WI38 (cell line): Measurements from ENCODE around the gene PACS2.

Experiments
- H3K4me3 ChIP-seq: 2 replicates; pipeline ENCODE4 v1.5.1; 2011; ENCODE audit warnings: low read depth, mild to moderate bottlenecking, control low read depth, low read length
- CTCF ChIP-seq: IDR thresholded peaks from 2 replicates; pipeline ENCODE4 v1.5.1; 2012; ENCODE audit warnings: low read depth, mild to moderate bottlenecking, control low read depth, low read length

Gene PACS2

DNA sequence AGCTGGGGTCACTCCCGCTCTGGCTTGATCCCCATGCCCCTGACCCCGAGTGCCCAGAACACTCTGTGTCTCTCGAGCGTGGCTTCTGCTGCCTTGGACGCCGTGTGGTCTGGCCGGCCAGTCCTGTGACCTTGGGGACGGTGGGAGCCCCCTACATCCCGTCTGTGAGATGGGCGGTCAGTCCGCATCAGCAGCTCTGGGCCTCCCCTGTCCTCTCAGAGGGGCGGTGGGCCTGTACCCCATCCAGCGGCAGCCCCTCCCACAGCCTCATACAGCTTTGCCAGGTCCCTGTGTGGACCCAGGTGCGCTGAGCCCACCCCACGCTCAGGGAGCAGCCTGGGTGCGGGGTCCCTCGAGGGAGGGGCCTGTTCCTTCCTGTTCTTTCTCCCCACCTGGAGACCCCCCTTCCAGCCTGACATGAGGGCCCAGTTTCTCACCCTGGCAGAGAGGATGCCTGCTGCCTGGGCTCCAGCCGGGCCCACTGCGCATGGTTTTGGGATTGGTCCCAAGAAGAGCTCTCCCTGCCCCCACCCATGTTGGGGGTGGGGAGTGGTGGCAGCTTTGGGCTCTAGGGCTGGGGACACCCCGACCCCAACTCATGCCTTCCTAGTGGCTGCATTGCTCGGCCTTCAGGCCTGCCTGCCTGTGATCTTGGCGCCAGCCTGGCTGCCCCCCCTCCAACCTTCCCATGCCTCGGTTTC lies 106.6 kb downstream of the PACS2 start:
- H3K4me3 ChIP-seq, result peak overlapping the region; percentile 75
- TF ChIP-seq CTCF, result no peak

DNA sequence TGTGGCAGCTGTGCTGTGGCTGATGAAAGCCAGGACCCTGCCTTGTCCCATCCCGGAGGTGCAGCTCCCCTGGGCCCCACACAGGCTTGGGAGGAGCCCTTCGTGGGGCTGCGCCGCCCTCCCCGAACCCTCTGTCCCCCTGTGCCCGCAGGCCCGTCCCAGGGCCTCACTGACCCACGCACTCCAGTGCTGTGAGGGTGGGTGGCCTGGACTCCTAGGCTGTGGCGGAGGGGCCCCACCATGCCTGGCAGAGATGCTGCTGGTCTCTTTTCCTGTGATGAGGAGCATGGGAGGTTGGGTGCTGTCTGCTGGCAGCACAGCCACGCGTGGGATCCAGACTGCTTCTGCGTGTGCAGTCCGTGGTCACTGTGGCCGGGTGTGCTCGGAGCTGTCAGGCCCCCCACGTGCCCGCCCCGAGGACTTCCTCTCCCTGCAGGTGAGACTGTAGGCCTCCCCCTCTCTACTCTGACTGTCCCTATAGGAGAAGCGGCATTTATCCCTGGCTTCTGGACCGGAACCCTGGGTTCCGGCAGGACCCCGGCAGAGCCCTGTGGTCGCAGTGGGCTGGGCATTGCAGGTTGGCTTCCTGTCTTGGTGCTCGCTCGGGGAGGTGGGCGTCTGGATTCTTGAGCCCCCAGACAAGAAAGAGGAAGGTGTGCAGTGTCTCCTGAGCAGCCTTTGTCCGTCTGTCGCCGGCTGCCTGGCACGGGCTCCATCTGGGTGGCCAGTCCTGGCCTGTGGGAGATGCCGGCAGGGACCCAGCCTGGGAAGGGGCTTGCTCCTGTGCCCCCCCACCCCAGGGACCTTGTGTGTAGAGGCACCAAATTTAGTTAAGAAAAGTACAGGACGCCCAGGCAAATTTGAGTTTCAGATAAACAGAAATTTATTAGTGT lies 107.4 kb downstream of the PACS2 start:
- peak overlapping the region; percentile 75 for H3K4me3 ChIP-seq
- TF ChIP-seq CTCF, result no peak

- H3K4me3 ChIP-seq, result no peak overlapping the region
- TF ChIP-seq CTCF, result no peak
Observed at GRCh38 chr14:105422695-105423487, 108.3 kb downstream of the PACS2 start.

DNA sequence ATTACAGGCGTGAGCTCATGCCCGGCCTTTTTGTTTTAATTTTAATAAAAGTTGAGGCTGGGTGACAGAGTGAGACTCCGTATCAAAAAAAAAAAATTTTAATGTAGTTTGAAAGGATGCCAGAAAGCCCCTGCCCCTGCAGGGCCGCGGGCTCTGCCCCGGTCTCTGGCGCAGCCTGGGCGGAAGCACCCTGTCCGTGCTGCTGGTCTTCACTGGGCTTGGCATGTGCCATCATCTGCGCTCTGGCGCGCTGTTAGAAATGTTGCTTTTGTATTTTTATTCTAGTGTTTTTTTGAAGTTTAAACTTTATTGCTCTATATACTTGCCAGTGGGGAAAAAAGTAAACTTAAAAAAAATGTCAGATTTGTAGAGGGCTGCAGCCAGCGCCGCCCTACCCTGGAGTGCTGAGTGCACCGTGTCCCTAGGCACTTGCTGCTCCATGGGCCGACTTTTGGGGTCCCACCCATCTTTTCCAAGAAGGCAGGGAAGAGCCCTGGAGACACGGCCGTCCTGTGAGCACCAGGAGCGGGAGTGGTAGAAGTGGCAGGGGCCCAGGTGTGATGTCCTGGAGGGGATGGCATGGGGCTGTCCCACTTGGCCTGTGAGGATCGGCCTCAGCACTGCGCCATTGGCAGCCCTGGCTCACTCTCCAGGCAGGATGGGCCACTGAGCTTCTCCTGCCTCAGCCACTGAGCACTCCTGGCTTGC lies 109.1 kb downstream of the PACS2 start:
- no peak for TF ChIP-seq CTCF
- H3K4me3 ChIP-seq, result no peak overlapping the region

DNA sequence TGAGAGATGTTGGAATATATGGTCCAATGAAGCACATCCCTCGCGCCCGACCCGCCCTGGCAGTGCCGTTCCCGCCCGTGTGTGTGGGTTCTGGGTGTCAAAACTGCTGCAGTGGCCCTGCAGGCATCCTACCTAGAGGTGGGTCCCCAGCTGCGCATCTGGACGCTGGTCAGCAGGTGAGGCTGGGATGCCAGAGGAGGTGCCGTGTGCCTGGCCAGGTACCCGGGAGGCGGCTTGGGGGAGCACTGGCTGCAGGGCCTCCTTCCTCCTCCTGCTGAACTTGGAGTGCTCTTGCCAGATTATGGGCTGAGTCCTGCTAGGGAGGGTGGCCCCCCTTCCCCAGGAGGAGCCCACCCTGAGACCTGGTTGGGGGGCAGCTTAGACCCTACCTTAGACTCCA lies 110.3 kb downstream of the PACS2 start:
- no peak for TF ChIP-seq CTCF

GRCh38 chr14:105425823-105426247 lies 111.3 kb downstream of the PACS2 start:
- no peak for TF ChIP-seq CTCF
- no peak overlapping the region for H3K4me3 ChIP-seq

More for the DNA sequence above, 110.3 kb downstream of the PACS2 start:
- H3K4me3 ChIP-seq, result no peak overlapping the region
